GM18511 (cell line): Measurements from ENCODE around the gene NPFF.

ENCODE experiments used
- ATAC-seq: cut with Tn5 transposase; IDR thresholded peaks from one replicate; pipeline ENCODE4 v1.9.1; 2021; ENCODE audit warnings: mild to moderate bottlenecking, moderate library complexity; ENCODE audit not compliant: unreplicated experiment

NPFF gene

GRCh38 chr12:53479331-53479730 is 28.0 kb downstream of the NPFF start:
- ATAC-seq = no peak

DNA sequence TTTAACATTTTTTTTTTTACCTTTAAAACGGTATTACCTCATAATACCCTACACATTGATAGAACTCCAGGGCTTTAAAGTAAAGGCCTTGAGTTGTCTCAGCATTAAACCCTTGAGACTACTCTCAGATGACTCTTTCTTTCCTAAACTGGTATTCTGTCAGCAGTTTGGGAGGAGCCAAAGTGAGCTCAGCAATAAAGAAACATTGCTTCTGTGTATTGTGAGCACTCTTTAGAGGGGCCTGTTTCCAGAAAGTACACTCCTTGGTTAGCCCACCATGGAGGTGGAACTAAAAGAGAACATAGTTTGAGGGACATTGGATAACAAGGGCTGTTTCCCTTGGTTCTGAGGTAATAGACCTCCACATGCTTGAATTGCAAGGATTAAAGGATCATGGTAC is 28.4 kb downstream of the NPFF start:
- ATAC-seq = no peak

DNA sequence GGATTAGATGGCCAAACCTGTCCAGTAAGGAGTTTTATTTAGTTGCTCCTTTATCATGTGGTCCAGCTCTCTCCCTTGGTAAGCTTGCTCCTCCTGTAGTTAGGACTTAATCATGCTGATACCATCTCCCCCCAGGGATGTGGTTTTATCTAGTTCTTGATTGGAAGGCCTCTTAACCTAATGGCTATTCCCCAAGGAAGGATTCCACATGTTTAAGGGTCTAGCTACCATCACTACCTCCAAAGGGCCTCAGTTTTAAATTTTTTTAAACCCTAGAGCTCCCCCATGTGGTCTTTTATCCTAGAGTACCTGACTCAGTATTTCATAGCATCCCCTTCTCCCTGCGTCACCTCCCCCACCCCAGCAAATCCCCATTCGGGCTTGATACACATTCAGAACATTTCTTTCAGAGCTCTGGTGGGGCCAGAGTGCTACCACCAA is 30.5 kb downstream of the NPFF start:
- no peak for ATAC-seq

DNA sequence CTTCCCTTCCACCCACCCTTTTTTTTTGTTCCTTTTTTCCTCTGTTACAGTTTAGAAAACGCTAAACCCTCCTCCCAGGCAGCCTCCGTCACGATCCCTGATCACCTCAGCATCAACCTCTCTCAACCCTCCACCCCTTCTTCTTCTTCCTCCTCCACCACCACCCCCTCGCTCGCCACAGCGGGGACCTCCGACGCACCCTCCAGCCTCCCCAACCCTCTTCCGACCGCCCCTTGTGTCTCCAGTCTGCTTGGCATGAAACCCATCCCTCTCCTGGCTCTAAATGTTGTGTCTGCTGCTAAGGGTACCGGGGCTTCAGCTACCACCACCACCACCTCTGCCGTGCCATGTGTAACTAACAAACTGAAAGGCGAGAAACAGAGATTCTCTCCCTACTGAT is 32.5 kb downstream of the NPFF start:
- no peak for ATAC-seq

GRCh38 chr12:53474077-53474476 is 33.2 kb downstream of the NPFF start:
- no peak for ATAC-seq

- ATAC-seq = no peak
Observed at GRCh38 chr12:53472056-53472582, 35.2 kb downstream of the NPFF start.

DNA sequence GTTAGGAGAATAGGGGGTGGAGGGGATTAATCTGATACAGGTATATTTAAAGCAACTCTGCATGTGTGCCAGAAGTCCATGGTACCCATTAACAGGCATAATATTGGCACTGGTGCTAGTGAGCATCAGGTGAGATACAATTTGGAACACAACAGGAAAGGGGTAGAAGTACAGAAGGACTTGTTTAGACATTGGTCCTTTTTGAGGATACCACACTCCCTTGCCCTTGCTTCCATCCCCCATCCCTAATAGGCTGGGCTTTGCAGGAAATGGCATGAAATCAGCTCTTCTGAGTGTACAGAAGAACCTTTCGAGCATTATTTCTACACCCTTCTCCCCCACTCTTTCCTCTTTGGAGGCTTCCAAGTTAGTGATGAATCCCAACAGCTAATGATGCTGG is 39.0 kb downstream of the NPFF start:
- no peak for ATAC-seq

DNA sequence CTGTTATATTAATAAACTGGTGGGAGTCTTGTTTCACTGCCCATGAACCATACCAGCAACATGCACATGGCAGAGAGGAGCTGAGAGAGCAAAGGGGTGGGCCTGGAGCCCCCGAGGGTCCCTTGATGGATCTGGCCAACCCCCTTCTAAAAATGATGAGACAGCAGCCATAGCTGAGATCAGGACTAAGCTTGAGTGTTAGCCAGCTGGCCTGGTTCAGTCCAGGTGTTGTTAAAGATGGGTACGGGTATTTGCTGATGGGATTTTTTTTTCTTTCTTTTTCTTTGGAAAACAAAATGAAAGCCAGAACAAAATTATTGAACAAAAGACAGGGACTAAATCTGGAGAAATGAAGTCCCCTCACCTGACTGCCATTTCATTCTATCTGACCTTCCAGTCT is 39.4 kb downstream of the NPFF start:
- ATAC-seq = no peak

GRCh38 chr12:53467082-53467481 is 40.2 kb downstream of the NPFF start:
- ATAC-seq = no peak

DNA sequence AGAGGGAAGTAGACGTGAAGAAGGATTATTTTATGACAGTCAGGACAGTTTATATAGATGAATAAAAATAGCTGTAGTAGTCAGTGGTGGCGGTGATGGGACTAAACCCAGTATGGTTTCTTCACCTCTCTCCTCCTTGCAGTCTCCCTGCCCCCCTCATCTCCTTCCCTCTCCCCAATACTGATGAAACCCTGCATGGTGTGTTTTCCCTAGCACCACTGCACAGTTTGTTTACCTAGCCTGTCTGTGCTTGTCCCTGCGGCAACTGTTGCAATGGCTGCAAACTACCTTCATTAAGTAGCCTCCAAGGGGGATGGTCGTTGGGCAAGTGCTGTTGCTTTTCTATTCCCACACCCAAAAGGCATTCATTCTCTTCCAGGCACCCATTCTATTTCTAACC is 40.6 kb downstream of the NPFF start:
- no peak for ATAC-seq

DNA sequence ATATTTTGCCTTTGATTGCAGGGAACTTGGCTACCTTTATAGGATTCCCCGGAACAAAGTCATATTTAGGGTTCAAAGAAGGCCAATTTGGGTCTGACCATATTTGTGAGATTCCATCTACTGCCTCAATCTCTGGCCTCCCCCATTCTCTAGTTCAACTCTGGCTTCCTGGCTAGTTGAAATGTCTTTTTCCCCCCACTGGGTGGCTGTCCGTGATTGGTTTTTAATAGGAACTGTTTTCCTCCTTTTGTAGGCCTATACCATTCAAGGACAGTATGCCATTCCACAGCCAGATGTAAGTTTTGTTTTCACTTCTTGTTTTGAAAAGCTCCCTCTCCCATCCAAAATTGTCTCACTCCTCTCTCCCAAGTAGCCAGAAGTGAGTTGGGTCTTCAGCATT is 41.6 kb downstream of the NPFF start:
- ATAC-seq = no peak

DNA sequence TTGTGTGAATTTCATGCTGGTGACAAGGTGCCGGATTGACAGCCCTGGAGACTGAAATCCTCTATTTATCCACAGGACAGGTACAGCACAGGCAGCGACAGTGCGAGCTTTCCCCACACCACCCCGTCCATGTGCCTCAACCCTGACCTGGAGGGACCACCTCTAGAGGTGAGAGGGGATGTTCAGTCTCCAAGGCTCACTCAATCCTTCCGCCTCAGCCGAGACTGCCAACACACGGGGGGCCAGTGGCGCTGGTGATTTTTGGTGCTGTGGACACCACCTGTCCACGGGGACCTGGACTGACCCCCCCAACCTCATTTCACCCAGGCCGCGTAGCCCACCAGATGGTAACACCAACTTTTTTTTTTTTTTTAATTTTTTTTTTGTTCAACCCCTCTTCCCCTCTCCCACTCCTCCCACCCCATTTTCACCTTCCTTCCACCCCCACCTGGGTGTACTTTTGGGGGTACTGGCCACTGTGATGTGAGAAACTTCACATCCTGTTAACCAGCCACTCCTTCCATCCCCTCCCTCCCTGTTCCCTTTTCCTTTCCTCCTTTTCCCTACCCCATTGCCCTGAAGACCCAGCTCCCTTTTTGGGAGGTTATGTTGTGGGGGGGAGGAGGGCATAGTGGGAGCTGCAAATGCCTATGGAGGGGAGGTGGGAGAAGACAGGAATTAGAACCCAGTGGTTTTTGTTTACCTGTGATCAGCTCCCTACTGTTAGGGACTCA is 42.4 kb downstream of the NPFF start:
- ATAC-seq = no peak

DNA sequence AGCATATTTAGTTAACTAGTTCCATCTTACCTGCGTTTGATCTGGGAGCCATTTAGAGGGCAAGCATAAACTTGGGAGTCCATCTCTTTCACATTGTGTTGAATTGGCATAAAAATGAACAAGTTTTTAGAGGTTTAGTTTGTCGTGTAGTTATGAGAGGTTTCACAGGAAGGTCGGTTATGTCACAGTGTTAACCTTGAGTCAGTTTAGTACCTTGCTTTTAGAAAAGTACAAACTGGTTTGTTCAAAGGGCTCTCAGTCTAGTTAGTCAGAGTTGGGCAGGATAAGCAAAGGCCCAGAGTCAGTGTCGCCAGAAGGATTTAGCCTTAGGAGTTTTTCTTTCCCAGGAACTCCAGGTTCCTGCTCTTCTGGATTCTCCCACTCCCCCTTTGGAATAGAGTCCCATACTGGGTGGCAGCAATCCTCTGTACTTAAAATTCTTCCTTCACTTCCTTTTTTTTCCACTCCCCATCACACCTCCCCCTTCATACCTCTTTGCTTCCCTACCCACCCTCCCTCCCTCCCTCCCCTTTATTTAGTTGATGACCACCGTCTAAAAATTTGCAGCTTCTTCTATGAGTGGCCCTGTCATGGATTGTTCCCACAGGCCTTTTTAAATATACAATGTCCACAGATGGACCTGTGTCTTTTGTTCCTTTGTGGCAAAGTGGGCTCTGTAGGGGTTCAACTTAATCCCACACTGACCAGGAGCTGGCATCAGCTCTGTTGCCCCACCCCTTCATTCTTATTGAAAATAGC is 43.3 kb downstream of the NPFF start:
- ATAC-seq = no peak

DNA sequence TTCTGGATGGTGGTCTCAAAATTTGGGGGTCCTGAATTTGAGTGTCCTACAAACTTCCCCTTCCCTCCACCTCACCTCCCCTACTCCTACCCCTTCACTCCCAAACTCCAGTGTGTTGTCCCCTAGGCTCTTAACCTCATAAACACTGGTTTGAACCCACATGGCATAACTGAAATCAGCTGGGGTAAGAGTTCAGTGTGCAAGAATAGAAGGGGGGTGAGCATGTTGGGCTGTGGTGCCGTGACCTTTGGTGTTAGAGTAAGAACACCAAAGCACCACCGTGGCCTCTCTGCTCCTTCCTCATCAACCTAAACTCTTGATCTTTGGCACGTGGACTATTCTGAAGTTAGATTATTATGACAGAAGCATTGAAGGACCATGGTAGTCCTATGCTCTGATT is 44.3 kb downstream of the NPFF start:
- no peak for ATAC-seq

- ATAC-seq = no peak
Observed at GRCh38 chr12:53461591-53461990, 45.7 kb downstream of the NPFF start.

GRCh38 chr12:53461059-53461458 is 46.2 kb downstream of the NPFF start:
- no peak for ATAC-seq

DNA sequence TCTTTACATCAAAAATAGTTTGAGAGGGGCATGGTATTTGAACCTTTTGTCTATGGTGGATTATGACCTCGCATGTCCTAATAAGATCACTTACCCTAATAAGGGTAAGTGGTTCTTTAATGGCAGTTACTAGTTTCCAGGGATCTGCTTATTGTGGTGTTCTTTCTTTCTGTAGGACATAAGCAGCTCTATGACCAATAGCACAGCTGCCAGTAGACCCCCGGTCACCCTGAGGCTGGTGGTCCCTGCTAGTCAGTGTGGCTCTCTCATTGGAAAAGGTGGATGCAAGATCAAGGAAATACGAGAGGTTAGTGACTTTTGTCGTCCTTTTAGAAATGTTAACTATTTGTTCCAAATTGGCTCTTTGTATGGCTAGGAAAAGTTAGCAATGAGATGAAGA is 48.2 kb downstream of the NPFF start:
- ATAC-seq = no peak
